OCI-LY3 (cell line): Measurements from ENCODE around the gene HHAT.

Source experiments
- CTCF ChIP-seq: fragments of 200-600, 300-600 bp; sonication (generic); IDR thresholded peaks from 2 replicates; pipeline ENCODE4 v1.5.1; 2014; ENCODE audit warnings: antibody characterized with exemption, low read length, low read depth
- EZH2phosphoT487 ChIP-seq: fragments of 200-600 bp; shearing (Covaris generic); IDR thresholded peaks from 2 replicates; pipeline ENCODE4 v1.6.1; 2018; ENCODE audit warnings: antibody characterized with exemption, mixed run types, low read depth

GRCh38 chr1:210469441-210469840 is 140.7 kb downstream of the HHAT start:
- TF ChIP-seq CTCF: no peak
- no peak for TF ChIP-seq EZH2phosphoT487
